ENCODE results near the gene HS6ST2.
A peak's percentile ranks its signal among the peaks of the same experiment; 100 is the strongest.

Gene HS6ST2

GRCh38 chrX:132737743-132738142, 220.7 kb downstream of the HS6ST2 start:
- DNase-seq: peak; percentile 36 to 56

DNA sequence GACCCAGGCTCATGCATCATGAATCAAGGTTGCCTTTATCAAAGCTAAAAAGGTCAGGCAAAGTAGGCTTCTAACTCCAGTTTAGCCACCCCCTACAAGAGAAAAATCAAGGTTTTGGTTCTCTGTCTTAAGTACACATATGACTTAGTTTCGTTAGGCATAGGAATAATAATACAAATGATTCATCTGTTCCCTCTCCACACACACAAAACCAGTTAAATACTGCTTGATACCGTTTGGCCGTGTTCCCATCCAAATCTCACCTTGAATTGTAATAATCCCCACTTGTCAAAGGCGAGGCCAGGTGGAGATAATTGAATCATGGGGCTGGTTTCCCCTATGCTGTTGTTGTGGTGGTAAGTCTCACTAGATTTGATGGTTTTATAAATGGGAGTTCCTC, 226.2 kb downstream of the HS6ST2 start:
- no peak for DNase-seq

DNA sequence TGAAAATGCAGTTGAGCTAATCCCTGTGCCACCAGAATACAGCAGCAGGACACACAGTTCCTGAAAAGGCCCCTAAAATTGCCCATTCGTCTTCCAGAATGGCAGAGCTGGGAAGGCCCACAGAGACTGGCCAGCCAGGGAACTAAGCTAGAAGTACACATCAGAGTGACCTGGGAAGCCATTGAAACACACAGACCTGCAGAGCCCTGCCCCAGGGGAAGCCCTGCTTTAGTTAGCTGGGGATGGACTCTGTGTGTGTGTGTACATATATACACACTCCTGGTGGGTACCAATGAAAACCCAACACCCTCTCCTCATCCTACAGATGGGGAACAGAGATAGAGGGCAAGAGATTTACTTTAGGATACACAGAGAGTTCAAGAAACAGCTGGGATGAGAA, 227.7 kb downstream of the HS6ST2 start:
- no peak for DNase-seq

GRCh38 chrX:132730266-132730665, 228.2 kb downstream of the HS6ST2 start:
- DNase-seq: no peak

GRCh38 chrX:132728296-132728695, 230.1 kb downstream of the HS6ST2 start:
- no peak for DNase-seq

DNA sequence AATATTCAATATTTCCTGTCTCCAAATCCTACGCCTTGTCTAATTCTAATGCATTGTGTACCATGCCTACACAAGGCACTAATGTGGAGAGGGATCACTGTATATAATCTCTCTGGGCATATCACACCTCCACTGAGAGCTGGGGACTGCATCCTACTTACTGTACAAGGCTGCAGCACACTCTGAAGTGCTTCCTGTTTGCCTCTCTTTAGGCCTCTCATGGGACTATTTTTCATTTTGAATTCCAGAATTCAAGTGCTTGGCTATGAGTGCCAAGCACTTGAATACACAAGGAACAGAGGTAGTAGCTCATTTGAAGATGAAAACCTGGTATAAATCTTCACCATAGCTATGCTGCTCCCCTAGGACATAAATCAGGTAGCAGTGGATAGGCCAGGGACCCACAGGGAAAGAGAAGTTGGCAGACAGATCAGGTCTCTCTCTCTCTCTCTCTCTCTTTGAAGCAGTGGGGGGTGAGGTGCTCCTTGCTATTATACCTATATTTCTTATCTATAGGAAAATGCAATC, 239.9 kb downstream of the HS6ST2 start:
- DNase-seq: no peak

DNA sequence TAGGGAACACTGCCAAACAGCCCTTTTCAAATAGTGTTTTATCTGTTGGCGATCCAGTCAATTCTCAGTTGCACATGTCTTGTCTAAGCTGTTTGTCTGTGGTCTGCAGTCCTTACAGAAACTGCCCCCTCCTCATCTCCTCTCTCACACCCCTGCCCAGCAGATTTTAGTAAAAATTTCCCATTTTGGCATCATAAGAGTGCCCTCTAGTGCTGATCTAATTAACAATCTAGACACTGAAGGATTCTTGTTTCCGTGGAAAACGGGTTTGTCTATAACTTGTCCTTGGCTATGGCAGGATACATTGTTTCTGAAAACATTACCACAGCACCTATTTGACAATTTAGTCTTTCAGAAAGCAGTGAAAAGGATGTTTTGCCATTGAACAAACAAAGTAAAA, 242.4 kb downstream of the HS6ST2 start:
- DNase-seq: no peak

- no peak for DNase-seq
Measured at GRCh38 chrX:132714913-132715312, 243.5 kb downstream of the HS6ST2 start.

- no peak for DNase-seq
Measured at GRCh38 chrX:132712350-132712749, 246.1 kb downstream of the HS6ST2 start.

DNA sequence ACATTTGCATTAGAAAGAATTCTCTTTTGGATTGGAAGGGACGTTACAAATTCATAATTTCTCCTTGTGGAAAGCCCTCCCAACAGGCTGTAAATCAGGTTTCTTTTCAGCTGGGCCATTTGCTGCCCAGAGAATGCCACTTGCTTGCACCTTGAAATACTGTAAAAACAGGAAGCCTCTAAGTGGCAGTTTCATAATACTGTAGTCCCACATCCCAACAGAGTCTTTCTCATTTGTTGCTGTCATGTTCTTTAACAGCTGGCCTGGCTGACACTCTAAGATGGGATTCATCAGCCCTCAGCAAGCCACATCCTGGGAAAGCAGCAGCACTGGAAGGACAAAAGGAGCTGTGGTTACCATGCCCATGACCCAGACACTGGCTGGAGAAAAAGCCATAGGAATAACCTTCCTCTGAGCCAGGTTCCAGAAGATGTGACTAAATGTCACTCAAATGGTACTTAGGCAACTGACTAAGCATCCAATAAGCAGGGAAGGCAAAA, 247.7 kb downstream of the HS6ST2 start:
- no peak for DNase-seq

DNA sequence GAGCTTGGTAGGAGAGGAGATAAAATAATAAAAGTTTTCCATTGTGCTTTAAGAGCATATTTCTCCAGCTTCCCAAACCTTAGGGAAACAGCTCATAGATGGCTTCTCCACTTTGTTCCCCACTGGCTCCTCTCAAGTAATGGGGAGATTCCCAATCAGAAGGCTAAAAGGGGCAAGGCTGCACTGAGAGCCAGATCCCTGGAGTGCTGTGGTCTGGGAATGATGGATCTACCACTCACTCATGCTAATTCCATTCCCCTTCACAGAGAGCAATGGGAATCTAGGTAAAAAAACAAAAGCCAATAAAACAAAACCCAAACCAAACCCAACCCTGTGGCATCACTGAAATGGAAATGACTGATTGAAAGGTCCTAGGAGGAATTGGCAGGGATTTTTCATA, 249.9 kb downstream of the HS6ST2 start:
- DNase-seq: no peak

- DNase-seq: no peak
Measured at GRCh38 chrX:132704769-132705168, 253.7 kb downstream of the HS6ST2 start.

GRCh38 chrX:132694382-132694781, 264.0 kb downstream of the HS6ST2 start:
- DNase-seq: no peak

GRCh38 chrX:132692526-132692925, 265.9 kb downstream of the HS6ST2 start:
- DNase-seq: no peak

DNA sequence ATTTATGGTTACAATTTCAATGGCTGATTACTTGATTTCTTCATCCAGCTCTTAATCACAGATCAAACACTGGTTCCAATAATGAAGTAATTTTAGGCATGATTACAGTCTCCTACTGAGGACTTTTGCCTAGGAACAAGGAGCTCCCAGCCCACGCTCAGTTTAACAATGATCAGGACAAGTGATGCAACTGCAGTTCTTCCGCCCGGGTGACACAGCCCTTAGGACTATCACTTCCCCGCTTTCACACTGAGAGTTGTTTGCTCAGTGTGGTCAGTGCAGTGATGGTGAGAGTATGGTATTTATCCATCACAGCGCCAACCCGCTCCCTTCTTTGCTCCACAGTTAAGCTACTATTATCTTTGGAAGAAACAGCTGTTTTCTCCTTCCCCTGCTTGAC, 266.4 kb downstream of the HS6ST2 start:
- DNase-seq: no peak

- DNase-seq: no peak
Measured at GRCh38 chrX:132689612-132690563, 268.5 kb downstream of the HS6ST2 start.

DNA sequence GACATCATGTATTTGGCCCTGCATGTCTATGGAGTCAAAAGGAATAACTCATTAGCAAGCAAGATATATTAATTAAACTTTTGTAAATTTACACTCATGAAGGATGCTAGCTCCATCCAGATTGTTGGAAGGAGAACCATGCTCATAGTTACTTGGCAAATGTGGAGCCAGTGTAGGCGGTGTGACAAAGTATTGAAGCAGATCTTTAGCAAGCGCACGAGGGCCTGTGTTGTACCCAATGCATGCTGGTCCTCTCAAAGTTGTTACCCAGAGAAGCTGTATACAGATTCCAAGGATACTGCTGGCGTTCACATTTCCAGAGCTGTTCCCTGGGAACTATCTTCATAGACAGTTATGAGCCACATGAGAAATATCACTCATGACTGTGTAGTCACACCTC, 273.2 kb downstream of the HS6ST2 start:
- DNase-seq: no peak

GRCh38 chrX:132677233-132677716, 281.2 kb downstream of the HS6ST2 start:
- DNase-seq: no peak

GRCh38 chrX:132676561-132677186, 281.8 kb downstream of the HS6ST2 start:
- peak in 1 of 2 donors; percentile 9 for DNase-seq

DNA sequence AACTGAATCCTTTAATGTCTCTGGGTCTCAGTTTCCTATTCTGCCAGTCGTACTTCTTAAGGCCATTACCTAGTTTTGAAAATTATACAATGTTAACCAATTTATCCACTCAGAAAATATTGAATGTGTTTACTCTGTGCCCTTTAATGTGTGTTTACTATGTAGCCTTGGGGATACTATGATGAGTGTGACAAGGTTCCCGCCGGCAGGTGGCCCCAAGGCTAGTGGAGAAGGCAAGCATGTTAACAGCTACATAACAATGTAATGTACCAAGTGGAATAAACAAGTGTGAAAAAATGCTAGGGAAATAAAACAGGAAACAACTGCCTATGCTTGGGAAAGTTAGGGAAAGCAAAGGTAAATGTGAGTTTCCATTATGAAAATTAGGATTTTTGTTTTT, 282.3 kb downstream of the HS6ST2 start:
- no peak for DNase-seq

DNA sequence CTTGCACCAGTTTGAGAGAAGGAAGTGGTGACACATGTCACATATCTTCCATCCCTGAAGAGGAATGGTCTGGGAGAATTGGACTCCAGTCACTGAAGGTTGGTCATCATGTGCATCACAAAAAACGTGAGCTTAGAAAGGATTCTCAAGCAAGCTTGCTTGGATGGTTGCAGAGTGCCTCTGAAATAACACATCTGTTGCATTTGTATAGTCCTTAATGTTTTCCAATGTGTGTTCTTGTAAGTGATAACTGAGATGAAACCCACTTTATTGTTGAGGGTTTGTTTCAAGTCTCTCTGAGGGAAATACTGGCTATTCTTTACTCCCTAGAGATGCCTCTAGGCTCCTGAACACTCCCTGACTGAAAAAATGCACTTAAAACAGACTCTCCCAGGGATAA, 285.1 kb downstream of the HS6ST2 start:
- DNase-seq: no peak

- no peak for DNase-seq
Measured at GRCh38 chrX:132671229-132671641, 287.2 kb downstream of the HS6ST2 start.

DNA sequence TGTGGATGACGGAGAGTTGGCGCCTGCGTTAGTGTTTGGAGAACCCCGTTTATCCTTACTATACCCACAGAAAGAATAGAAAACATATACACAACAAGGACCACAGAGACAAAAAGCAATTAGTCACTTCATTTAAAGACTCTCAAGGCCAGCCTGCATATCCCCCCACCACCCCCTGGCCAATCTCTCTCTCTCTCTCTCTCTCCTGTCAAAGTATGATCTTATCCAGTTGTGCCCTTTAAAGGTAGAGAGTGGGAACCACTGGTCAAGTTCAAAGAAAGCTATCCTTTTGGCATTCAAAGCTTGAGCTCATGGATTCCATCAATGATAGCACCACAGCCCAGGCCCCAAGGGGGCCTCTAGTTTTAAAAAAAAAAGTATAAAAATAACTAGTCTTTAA, 289.3 kb downstream of the HS6ST2 start:
- DNase-seq: no peak

DNA sequence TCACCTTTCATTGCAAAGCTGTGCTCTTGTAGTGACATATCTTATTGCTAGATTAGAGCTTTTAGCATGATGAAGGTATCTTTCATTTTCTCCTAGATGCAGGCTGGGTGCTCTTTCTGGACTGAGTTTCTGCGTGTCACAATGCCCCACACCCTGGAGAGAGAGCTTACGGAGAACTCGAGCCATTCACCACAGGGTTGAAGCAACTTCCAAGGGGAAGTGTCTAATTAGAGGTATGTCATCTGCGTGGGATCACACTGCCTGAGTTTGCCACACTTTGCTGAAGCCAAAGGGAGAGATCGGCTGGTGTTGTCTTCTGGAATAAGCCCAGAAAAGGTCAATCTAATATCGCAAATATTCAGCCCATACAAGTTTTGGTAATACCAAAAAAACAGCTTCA, 290.3 kb downstream of the HS6ST2 start:
- DNase-seq: no peak

All from CD4-positive, alpha-beta T cell treated with Interferon alpha-2 for 1 hour (primary cell).